GM23248 (cell line): ENCODE results near the gene DDRGK1.

ENCODE experiments used
- EZH2 ChIP-seq: fragments of 200-600 bp; sonication (generic); IDR thresholded peaks from 2 replicates; pipeline ENCODE4 v1.6.1; 2018; ENCODE audit warnings: antibody characterized with exemption, mild to moderate bottlenecking; ENCODE audit not compliant: insufficient read depth, poor library complexity, severe bottlenecking
- EZH2phosphoT487 ChIP-seq: fragments of 200-600 bp; sonication (generic); IDR thresholded peaks from 2 replicates; pipeline ENCODE4 v1.6.1; 2018; ENCODE audit warnings: antibody characterized with exemption, moderate library complexity, mild to moderate bottlenecking, low read depth; ENCODE audit not compliant: insufficient read depth

DNA sequence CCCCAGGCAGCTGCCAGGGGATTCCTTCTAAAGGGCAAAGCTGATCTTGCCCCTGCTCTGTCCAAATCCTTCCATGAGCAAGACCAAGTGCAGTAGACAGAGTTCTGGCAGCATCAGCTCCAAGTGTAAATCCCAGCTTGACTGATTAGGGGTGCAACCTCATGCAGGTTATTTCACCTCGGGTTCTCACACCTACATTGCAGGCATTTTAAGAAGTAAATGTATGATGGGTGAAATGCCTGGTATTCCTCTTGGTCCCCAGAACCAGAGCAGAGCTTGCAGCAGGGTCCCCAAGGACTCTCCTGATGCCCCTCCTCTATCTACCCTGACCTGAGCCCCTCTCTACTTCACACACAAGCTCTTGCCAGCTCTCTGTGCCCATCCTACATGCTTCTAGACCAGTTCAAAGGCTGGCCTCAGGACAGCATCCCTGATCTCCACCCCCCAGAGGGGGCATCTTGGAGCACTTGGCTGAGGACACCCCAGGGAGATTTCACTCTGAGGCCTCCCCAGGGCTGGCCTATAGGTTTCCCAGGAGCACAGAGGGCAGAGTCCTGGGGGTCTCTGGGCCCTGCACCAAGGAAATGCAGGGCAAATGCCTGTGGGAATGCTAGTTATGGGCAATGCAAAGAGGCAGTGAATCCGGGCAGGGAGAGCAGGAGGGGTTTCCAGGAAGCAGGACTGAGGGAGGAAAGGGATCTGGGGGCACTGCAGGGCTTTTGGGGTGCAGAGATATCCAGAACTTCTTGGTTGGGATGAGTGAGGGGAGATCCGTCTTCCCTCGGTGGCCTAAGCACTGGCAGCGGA lies 32.2 kb downstream of the DDRGK1 start:
- TF ChIP-seq EZH2 (no peak), EZH2phosphoT487 (no peak)
